ENCODE results near the gene ZNF521. TPM values are rescaled to one million over a fixed set of nuclear protein-coding genes. Genes with fewer than 3 reads are reported as not detected.

Gene ZNF521
- total and polyA plus RNA-seq, 4 donors, result 0.50 to 3.7 (median 1.5) TPM

DNA sequence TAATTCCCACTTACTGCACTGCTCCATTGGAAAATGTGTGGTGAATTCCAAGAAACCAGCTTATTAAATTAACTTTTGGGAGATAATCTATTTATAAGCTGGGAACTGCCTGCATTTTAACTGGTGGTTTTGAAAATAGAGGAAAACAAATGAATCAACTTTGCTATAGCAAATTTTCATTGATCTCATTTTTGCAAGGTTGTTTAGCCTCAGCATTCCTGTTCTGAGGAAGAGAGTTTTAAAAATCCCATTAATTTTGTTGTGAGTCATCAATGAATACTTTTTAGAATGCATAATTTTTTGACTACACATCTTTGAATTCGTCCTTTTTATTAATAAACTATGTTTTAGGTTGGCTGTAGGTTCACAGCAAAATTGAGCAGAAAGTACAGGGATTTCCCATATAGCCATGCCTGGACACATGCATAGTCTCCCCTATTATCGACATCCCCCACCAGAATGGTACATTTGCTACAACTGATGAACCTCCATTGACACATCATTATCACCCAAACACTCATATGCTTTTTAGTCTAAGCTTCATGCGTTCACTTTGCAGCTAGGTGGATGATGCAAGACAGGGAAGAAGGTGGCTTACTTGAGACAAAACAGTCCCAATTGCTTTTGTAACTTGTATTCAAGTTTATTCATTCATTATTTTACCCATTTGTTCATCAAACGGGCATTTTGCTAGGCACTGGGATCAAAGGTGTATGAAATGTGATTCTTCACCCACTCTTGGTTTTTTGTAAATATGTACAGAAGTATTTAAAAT, 106.9 kb downstream of the ZNF521 start (continued):
- TF ChIP-seq, protein P1, sequence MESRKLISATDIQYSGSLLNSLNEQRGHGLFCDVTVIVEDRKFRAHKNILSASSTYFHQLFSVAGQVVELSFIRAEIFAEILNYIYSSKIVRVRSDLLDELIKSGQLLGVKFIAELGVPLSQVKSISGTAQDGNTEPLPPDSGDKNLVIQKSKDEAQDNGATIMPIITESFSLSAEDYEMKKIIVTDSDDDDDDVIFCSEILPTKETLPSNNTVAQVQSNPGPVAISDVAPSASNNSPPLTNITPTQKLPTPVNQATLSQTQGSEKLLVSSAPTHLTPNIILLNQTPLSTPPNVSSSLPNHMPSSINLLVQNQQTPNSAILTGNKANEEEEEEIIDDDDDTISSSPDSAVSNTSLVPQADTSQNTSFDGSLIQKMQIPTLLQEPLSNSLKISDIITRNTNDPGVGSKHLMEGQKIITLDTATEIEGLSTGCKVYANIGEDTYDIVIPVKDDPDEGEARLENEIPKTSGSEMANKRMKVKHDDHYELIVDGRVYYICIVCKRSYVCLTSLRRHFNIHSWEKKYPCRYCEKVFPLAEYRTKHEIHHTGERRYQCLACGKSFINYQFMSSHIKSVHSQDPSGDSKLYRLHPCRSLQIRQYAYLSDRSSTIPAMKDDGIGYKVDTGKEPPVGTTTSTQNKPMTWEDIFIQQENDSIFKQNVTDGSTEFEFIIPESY (IDR thresholded peaks at IDR 0.05), result no peak
- TF ChIP-seq YY1 (IDR thresholded peaks at IDR 0.05) (no peak), FOXA2 (IDR thresholded peaks at IDR 0.05) (no peak), FOXA1 (IDR thresholded peaks at IDR 0.05) (no peak)

DNA sequence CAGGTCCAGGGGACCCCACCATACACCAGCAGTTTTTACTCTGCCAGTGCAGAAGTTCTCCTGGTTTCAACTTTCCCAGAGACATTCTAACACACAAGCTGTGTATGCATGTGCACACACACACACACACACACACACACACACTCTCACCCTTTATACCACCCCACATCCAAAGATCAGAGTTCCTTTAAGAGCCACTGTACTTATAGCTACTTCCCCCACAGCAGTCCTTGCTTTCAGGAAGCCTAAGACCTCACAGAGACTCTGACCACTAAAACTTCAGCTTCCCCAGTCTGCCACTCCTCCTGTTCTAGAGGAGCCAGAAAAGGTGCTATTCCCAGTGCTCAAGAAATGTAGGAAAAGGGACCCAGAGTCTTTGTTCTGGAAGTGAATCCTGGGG, 107.8 kb downstream of the ZNF521 start:
- Histone ChIP-seq H3K9ac (ENCODE audit: low read depth in 1 of 2, low read length in 2 of 2) (no peak overlapping the region), H3K4me3 (ENCODE audit: low read depth in 1 of 3, low read length in 3 of 3) (no peak overlapping the region), H3K36me3 (ENCODE audit: control insufficient read depth in 4 of 4, insufficient read depth in 3 of 4, low read depth in 1 of 4, low read length in 3 of 4) (no peaks in the 10 kb centered on the region), H3K4me1 (ENCODE audit: control insufficient read depth in 4 of 4, insufficient read depth in 4 of 4, low read length in 3 of 4) (no peaks in the 10 kb centered on the region), H3K9me3 (ENCODE audit: control insufficient read depth in 4 of 4, low read length in 3 of 4) (peaks cover 0 to 3% (median 0%) of the 10 kb centered on the region in 4 donors), H3K27me3 (ENCODE audit: control insufficient read depth in 4 of 4, insufficient read depth in 4 of 4, low read length in 3 of 4) (no peaks in the 10 kb centered on the region), H3K27ac (ENCODE audit: low read depth in 1 of 2, low read length in 2 of 2) (no peak overlapping the region)
- TF ChIP-seq NR2F2 (IDR thresholded peaks at IDR 0.05) (no peak), EGR1 (IDR thresholded peaks at IDR 0.05; ENCODE audit: low read depth in 2 of 2) (no peak), SP1 (IDR thresholded peaks at IDR 0.05) (no peak), YY1 (IDR thresholded peaks at IDR 0.05) (no peak), JUND (IDR thresholded peaks at IDR 0.05) (no peak), FOXA1 (IDR thresholded peaks at IDR 0.05) (no peak), RXRA (IDR thresholded peaks at IDR 0.05) (no peak), TAF1 (conservative IDR thresholded peaks at IDR 0.05) (no peak), FOXA2 (IDR thresholded peaks at IDR 0.05) (no peak), GABPA (IDR thresholded peaks at IDR 0.05 in 1 of 2, conservative IDR thresholded peaks at IDR 0.05 in 1 of 2) (no peak)
- TF ChIP-seq, protein P1 (IDR thresholded peaks at IDR 0.05), result no peak
- DNase-seq (ENCODE audit: low spot score), result no peak

DNA sequence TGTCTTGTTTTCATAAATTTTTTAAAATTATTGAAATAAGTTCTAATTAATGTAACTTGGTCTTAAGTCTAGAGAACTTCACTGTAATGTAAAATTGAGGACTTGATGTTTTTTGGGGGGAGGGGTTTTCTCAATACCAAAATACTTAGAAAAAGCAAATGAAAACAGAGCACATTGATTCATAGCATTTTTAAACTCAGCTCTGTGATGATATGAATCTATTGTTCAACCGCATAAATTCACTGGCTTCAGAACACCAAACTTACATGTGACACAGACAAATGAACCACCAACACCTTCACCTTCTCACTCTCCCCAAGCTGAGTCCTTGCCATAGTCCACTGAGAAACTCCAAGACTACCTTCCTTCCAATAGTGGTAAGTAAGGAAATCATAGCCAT, 108.2 kb downstream of the ZNF521 start:
- 88% methylated on average over 1 of the region's 1 CpG for WGBS
- H3K36me3 ChIP-seq (ENCODE audit: control insufficient read depth in 4 of 4, insufficient read depth in 3 of 4, low read depth in 1 of 4, low read length in 3 of 4), result no peaks in the 10 kb centered on the region
- peaks cover 0 to 3% (median 0%) of the 10 kb centered on the region in 4 donors for H3K9me3 ChIP-seq (ENCODE audit: control insufficient read depth in 4 of 4, low read length in 3 of 4)
- H3K4me3 ChIP-seq (ENCODE audit: low read depth in 1 of 3, low read length in 3 of 3), result no peak overlapping the region
- H3K27ac ChIP-seq (ENCODE audit: low read depth in 1 of 2, low read length in 2 of 2), result no peak overlapping the region
- no peaks in the 10 kb centered on the region for H3K4me1 ChIP-seq (ENCODE audit: control insufficient read depth in 4 of 4, insufficient read depth in 4 of 4, low read length in 3 of 4)
- no peaks in the 10 kb centered on the region for H3K27me3 ChIP-seq (ENCODE audit: control insufficient read depth in 4 of 4, insufficient read depth in 4 of 4, low read length in 3 of 4)
- H3K9ac ChIP-seq (ENCODE audit: low read depth in 1 of 2, low read length in 2 of 2), result no peak overlapping the region
- no peak for DNase-seq (ENCODE audit: low spot score)
- no peak for TF ChIP-seq SP1 (IDR thresholded peaks at IDR 0.05)
- TF ChIP-seq RAD21 (IDR thresholded peaks at IDR 0.05), result no peak
- TF ChIP-seq TAF1 (conservative IDR thresholded peaks at IDR 0.05), result no peak
- TF ChIP-seq RXRA (IDR thresholded peaks at IDR 0.05), result no peak
- TF ChIP-seq HNF4G (IDR thresholded peaks at IDR 0.05), result no peak
- TF ChIP-seq FOXA2 (IDR thresholded peaks at IDR 0.05), result no peak
- no peak for TF ChIP-seq HNF4A (conservative IDR thresholded peaks at IDR 0.05)
- no peak for TF ChIP-seq EGR1 (IDR thresholded peaks at IDR 0.05; ENCODE audit: low read depth in 2 of 2)
- TF ChIP-seq, protein P2, sequence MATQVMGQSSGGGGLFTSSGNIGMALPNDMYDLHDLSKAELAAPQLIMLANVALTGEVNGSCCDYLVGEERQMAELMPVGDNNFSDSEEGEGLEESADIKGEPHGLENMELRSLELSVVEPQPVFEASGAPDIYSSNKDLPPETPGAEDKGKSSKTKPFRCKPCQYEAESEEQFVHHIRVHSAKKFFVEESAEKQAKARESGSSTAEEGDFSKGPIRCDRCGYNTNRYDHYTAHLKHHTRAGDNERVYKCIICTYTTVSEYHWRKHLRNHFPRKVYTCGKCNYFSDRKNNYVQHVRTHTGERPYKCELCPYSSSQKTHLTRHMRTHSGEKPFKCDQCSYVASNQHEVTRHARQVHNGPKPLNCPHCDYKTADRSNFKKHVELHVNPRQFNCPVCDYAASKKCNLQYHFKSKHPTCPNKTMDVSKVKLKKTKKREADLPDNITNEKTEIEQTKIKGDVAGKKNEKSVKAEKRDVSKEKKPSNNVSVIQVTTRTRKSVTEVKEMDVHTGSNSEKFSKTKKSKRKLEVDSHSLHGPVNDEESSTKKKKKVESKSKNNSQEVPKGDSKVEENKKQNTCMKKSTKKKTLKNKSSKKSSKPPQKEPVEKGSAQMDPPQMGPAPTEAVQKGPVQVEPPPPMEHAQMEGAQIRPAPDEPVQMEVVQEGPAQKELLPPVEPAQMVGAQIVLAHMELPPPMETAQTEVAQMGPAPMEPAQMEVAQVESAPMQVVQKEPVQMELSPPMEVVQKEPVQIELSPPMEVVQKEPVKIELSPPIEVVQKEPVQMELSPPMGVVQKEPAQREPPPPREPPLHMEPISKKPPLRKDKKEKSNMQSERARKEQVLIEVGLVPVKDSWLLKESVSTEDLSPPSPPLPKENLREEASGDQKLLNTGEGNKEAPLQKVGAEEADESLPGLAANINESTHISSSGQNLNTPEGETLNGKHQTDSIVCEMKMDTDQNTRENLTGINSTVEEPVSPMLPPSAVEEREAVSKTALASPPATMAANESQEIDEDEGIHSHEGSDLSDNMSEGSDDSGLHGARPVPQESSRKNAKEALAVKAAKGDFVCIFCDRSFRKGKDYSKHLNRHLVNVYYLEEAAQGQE (IDR thresholded peaks at IDR 0.05), result no peak
- TF ChIP-seq, protein P3, sequence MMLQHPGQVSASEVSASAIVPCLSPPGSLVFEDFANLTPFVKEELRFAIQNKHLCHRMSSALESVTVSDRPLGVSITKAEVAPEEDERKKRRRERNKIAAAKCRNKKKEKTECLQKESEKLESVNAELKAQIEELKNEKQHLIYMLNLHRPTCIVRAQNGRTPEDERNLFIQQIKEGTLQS (IDR thresholded peaks at IDR 0.05), result no peak
- no peak for TF ChIP-seq NR2F2 (IDR thresholded peaks at IDR 0.05)
- TF ChIP-seq YY1 (IDR thresholded peaks at IDR 0.05), result no peak
- TF ChIP-seq FOXA1 (IDR thresholded peaks at IDR 0.05), result no peak
- TF ChIP-seq, protein P4, sequence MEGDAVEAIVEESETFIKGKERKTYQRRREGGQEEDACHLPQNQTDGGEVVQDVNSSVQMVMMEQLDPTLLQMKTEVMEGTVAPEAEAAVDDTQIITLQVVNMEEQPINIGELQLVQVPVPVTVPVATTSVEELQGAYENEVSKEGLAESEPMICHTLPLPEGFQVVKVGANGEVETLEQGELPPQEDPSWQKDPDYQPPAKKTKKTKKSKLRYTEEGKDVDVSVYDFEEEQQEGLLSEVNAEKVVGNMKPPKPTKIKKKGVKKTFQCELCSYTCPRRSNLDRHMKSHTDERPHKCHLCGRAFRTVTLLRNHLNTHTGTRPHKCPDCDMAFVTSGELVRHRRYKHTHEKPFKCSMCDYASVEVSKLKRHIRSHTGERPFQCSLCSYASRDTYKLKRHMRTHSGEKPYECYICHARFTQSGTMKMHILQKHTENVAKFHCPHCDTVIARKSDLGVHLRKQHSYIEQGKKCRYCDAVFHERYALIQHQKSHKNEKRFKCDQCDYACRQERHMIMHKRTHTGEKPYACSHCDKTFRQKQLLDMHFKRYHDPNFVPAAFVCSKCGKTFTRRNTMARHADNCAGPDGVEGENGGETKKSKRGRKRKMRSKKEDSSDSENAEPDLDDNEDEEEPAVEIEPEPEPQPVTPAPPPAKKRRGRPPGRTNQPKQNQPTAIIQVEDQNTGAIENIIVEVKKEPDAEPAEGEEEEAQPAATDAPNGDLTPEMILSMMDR (IDR thresholded peaks at IDR 0.05; ENCODE audit: low read depth, low read length, missing input control), result no peak
- TF ChIP-seq, protein P1 (IDR thresholded peaks at IDR 0.05), result no peak
- TF ChIP-seq JUND (IDR thresholded peaks at IDR 0.05), result no peak
